Stimulated activated CD8-positive, alpha-beta memory T cell treated with anti-CD3 and anti-CD28 coated beads, Interleukin-2, amount 100 ng/mL, for 48 hours (primary cell): ENCODE measurements around the gene TMEM234.

Source experiments
- DNase-seq, 2 donors: peaks; one replicate each; pipeline ENCODE4 v3.0.0-alpha.2; 2020; ENCODE audit warnings: low read depth in 2 of 2

The TMEM234 gene

DNA sequence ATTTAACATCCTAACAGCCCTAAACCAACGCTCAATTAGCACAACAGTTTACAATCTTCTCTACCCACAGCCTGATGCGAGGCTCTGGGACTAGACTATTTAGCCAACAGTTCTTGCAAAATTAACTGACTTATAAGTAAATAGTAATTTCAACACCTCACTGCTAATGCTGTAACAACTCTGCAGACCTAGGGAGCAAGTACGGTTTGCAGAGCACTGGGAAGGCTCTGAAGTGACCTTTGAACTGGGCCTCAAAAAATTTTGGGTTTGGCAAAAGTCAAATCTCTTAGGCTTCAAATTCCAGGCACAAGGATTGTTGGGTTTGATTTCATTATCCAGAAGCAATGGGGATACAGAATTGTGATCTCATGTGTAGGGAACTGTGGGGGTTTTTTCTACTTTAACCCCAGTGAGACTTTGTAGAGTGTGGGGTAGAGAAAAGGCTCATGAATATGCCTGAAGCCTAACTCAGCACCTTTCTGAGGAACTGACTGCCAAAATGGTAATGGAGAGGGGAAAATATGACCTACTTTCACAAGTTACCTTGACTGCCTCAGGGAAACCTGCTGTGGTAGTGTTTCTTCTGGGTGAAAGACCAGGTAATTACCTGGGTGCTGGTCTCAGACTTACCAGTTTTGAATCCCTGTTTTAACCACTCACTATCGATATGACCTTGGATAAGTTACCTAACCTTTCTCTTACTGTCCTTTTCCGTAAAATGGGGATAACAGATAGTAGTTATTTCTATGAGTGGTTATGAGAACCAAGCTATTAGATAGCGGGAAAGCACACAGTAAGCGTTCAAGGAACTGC lies 43.6 kb downstream of the TMEM234 start:
- DNase-seq: no peak

DNA sequence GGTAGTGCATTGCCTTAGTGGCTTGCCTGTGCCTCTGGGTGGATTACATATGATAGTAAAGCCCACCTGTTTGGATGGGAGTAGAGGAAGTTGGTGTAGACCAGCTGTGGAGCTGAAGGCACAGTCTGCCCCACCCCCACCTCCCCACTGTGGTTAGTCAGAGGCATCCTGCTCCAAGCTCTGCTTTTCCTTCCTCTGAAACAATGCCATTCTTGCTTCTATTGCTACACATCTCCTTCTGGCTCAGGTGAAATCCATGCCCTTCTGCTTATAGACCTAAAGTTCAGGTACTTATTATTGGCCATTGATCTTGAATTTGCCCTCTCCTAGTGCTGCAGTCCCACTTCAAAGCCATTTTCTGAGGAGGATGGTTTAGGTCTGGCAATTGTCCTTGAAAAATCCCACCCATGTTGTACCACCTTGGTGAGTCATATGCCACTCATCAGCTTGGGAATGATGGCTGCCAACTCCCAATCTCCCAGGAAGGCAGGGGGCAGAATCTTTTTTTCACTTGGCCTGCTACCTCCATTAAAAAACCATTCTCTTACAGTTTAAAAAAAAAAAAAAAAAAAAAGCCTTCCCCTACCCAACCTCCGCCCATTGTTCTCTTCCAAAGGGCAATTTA lies 49.4 kb downstream of the TMEM234 start:
- DNase-seq: no peak

DNA sequence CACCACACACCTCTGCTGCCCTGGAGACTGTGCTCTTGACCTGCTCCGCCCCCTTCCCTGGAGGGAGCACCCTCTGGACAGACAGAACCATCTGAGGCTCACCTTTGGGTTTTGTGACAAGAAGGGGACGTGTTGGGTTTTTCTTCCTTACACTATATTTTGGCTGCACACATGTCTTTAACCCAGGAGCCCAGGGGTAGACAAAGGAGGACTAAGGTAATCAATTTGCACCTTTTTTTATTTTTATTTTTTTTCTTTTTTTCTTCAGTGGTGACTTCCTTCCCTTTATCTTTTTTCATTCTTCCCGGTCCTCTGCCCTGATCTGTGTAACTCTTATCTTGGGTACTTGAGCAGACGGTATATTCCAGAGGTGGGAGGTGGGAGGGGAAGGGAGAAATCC lies 51.2 kb downstream of the TMEM234 start:
- DNase-seq: no peak
